BE2C (cell line): ENCODE data around the gene RNF182.
A peak's percentile ranks its signal among the peaks of the same experiment; 100 is the strongest.

Experiments used
- DNase-seq: peaks from one replicate; pipeline ENCODE4 v3.0.0-alpha.2; 2020
- H3K27me3 ChIP-seq: fragments of 250-450 bp; sonication (Bioruptor Pico); 2 replicates; pipeline ENCODE4 v1.5.1; 2020; ENCODE audit warnings: mild to moderate bottlenecking
- H3K36me3 ChIP-seq: fragments of 250-450 bp; sonication (Bioruptor Pico); 2 replicates; pipeline ENCODE4 v1.5.1; 2020; ENCODE audit warnings: mild to moderate bottlenecking
- H3K4me1 ChIP-seq: fragments of 250-450 bp; sonication (Bioruptor Pico); 2 replicates; pipeline ENCODE4 v1.5.1; 2020
- H3K4me3 ChIP-seq: 2 replicates; pipeline ENCODE4 v1.5.1; 2011; ENCODE audit warnings: low read depth, low read length
- H3K9me3 ChIP-seq: fragments of 250-450 bp; sonication (Bioruptor Pico); 2 replicates; pipeline ENCODE4 v1.5.1; 2020
- TF ChIP-seq, protein P1 (sequence below): IDR thresholded peaks from 2 replicates; pipeline ENCODE4 v1.5.1; 2012; ENCODE audit warnings: mild to moderate bottlenecking, low read depth, low read length

RNF182 gene

DNA sequence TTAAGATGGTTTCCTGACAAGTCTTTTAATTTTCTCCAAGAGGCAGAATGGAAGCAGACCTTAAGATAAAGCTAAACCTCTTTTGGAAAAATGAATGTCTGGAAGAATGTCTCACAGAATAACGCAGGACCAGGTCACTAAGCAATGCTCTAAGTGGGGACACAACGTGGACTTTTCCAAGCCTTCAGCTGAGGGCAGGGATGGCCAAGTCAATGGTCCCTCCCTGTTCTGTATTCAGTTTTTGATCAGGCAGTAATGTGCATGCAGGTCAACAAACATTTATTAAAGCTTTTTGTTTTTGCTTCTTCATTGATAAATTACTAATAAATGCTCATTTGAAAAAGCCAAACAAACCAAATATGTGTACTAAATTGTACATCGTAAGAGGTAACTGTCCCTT is 2.0 kb upstream of the RNF182 start:
- TF ChIP-seq, protein P1, sequence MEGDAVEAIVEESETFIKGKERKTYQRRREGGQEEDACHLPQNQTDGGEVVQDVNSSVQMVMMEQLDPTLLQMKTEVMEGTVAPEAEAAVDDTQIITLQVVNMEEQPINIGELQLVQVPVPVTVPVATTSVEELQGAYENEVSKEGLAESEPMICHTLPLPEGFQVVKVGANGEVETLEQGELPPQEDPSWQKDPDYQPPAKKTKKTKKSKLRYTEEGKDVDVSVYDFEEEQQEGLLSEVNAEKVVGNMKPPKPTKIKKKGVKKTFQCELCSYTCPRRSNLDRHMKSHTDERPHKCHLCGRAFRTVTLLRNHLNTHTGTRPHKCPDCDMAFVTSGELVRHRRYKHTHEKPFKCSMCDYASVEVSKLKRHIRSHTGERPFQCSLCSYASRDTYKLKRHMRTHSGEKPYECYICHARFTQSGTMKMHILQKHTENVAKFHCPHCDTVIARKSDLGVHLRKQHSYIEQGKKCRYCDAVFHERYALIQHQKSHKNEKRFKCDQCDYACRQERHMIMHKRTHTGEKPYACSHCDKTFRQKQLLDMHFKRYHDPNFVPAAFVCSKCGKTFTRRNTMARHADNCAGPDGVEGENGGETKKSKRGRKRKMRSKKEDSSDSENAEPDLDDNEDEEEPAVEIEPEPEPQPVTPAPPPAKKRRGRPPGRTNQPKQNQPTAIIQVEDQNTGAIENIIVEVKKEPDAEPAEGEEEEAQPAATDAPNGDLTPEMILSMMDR = no peak
- H3K4me1 ChIP-seq = no peaks in the 10 kb centered on the region
- peaks cover 26% of the 10 kb centered on the region for H3K27me3 ChIP-seq
- H3K4me3 ChIP-seq = no peak overlapping the region
- DNase-seq = no peak
- no peaks in the 10 kb centered on the region for H3K36me3 ChIP-seq
- 0 out of 2 replicates have a peak, but pooled peaks cover 2% of the 10 kb centered on the region for H3K9me3 ChIP-seq

DNA sequence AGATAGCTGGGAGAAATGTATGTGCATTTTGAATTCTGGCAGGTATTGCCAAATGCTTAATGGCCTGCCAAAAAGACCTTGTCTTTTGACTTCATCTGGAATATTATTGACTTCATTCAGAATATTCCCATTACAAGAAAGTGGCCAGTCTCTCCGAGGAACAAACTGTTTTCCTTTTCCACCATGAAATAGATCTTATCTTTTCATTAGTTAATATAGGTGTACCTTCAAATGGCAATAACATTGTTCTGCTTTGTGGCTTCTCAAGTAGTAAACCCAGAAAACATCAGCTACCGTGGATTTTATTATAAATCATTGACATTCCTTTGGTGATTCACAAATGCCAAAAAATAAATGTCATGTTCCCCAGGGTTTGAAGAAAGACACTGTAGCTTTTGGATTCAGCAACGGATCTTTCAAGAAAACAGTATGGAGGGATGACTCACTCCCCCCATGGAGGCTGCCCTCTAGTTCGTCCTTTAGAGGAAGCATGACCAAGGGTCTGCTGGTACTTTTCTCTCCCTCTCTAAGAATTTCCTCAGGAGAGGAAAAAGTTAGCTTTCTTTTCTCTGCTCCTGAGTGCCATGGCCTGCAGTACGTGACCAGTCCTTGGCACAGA is 1.1 kb upstream of the RNF182 start:
- H3K4me3 ChIP-seq = no peak overlapping the region; the same call in 1 of the 2 replicates

GRCh38 chr6:13924146-13924948 is 405 bp upstream of the RNF182 start:
- Histone ChIP-seq H3K36me3 (no peaks in the 10 kb centered on the region), H3K4me1 (no peaks in the 10 kb centered on the region), H3K4me3 (peak overlapping the region; percentile 54), H3K9me3 (0 out of 2 replicates have a peak, but pooled peaks cover 2% of the 10 kb centered on the region), H3K27me3 (peaks cover 26% of the 10 kb centered on the region)
- TF ChIP-seq, protein P1 = no peak
- DNase-seq = peak; percentile 14

More for the DNA sequence above, 1.1 kb upstream of the RNF182 start:
- Histone ChIP-seq H3K4me1 (no peaks in the 10 kb centered on the region), H3K36me3 (no peaks in the 10 kb centered on the region), H3K27me3 (peaks cover 26% of the 10 kb centered on the region), H3K9me3 (0 out of 2 replicates have a peak, but pooled peaks cover 2% of the 10 kb centered on the region)
- no peak for DNase-seq
- TF ChIP-seq, protein P1 = no peak

DNA sequence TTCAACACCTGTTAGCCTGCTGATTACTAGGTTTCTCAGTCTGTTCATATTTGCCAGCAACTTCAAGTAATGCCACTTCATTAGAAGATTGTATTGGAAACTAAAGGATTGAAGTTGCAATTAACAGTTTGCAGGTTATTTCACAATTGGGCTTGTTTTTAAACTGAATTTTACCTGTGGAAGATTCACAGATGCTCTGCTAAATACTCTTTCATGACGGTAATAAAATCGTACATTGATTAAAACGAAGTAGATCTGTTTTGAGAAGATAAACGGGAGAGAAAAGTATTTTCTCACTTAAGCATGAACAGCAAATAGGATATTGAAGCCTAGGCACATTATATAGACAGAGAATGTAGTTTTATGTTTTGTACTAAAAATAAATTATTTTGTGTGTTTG is 1.6 kb downstream of the RNF182 start:
- DNase-seq = no peak
- Histone ChIP-seq H3K9me3 (0 out of 2 replicates have a peak, but pooled peaks cover 2% of the 10 kb centered on the region), H3K36me3 (no peaks in the 10 kb centered on the region), H3K27me3 (peaks cover 26% of the 10 kb centered on the region), H3K4me3 (no peak overlapping the region), H3K4me1 (no peaks in the 10 kb centered on the region)
- TF ChIP-seq, protein P1 = no peak

DNA sequence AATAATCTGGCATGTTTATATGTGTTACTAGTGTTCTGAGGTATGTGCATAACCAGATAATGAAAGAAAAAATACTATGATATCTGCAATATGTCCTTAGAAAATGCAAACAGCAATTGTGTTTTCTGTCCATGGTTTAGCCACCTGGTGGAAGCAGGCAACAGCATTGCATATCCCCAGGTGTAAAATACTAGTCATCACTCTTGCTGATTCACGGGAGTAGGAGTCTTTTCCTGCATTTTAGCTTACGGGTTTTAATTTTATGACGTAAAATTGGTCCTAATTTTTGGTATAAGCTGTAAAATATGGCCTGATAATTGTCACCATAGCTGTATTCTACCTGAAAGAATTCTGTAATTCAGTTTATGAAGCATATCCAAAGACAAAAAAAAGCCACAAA is 2.5 kb downstream of the RNF182 start:
- Histone ChIP-seq H3K4me3 (no peak overlapping the region), H3K36me3 (no peaks in the 10 kb centered on the region), H3K27me3 (peaks cover 26% of the 10 kb centered on the region), H3K4me1 (no peaks in the 10 kb centered on the region), H3K9me3 (0 out of 2 replicates have a peak, but pooled peaks cover 2% of the 10 kb centered on the region)
- TF ChIP-seq, protein P1 = peak; percentile 21; the same call in 1 of the 2 replicates
- no peak for DNase-seq

GRCh38 chr6:13929196-13929595 is 4.4 kb downstream of the RNF182 start:
- Histone ChIP-seq H3K4me1 (no peaks in the 10 kb centered on the region), H3K4me3 (no peak overlapping the region), H3K9me3 (0 out of 2 replicates have a peak, but pooled peaks cover 2% of the 10 kb centered on the region), H3K27me3 (peaks cover 25% of the 10 kb centered on the region), H3K36me3 (no peaks in the 10 kb centered on the region)
- TF ChIP-seq, protein P1 = no peak
- DNase-seq = no peak
